ENCODE data around the gene ARF4. TPM values are rescaled to one million over a fixed set of nuclear protein-coding genes. Genes with fewer than 3 reads are reported as not detected.

Gene ARF4
- total and polyA plus RNA-seq, 10 of the 15 experiments (the other 5 are each of a cell fraction or from before 2014, with no cell fraction given): 66.2 to 283 (median 128) TPM

GRCh38 chr3:57617739-57618138 is 20.6 kb upstream of the ARF4 start:
- WGBS (ENCODE audit: insufficient coverage, insufficient replicate concordance, low lambda C conversion rate, missing lambda C conversion rate): 100% methylated on average over 3 of the region's 3 CpGs
- TF ChIP-seq KAT2A (conservative IDR thresholded peaks at IDR 0.05; ENCODE audit: control insufficient read depth, low read depth, low read length) (no peak), MXI1 (IDR thresholded peaks at IDR 0.05; ENCODE audit: low read depth, low read length) (no peak), RELB (IDR thresholded peaks at IDR 0.05; ENCODE audit: low read depth) (no peak), RFX5 (IDR thresholded peaks at IDR 0.05; ENCODE audit: low read depth, low read length) (no peak), STAT3 (IDR thresholded peaks at IDR 0.05; ENCODE audit: low read depth, low read length) (no peak), SMARCA5 (IDR thresholded peaks at IDR 0.05) (no peak), NFIC (IDR thresholded peaks at IDR 0.05; ENCODE audit: low read depth, low read length) (no peak), NR2C2 (IDR thresholded peaks at IDR 0.05; ENCODE audit: borderline replicate concordance, control insufficient read depth, insufficient read length, low read depth) (no peak)
- TF ChIP-seq, protein P1, sequence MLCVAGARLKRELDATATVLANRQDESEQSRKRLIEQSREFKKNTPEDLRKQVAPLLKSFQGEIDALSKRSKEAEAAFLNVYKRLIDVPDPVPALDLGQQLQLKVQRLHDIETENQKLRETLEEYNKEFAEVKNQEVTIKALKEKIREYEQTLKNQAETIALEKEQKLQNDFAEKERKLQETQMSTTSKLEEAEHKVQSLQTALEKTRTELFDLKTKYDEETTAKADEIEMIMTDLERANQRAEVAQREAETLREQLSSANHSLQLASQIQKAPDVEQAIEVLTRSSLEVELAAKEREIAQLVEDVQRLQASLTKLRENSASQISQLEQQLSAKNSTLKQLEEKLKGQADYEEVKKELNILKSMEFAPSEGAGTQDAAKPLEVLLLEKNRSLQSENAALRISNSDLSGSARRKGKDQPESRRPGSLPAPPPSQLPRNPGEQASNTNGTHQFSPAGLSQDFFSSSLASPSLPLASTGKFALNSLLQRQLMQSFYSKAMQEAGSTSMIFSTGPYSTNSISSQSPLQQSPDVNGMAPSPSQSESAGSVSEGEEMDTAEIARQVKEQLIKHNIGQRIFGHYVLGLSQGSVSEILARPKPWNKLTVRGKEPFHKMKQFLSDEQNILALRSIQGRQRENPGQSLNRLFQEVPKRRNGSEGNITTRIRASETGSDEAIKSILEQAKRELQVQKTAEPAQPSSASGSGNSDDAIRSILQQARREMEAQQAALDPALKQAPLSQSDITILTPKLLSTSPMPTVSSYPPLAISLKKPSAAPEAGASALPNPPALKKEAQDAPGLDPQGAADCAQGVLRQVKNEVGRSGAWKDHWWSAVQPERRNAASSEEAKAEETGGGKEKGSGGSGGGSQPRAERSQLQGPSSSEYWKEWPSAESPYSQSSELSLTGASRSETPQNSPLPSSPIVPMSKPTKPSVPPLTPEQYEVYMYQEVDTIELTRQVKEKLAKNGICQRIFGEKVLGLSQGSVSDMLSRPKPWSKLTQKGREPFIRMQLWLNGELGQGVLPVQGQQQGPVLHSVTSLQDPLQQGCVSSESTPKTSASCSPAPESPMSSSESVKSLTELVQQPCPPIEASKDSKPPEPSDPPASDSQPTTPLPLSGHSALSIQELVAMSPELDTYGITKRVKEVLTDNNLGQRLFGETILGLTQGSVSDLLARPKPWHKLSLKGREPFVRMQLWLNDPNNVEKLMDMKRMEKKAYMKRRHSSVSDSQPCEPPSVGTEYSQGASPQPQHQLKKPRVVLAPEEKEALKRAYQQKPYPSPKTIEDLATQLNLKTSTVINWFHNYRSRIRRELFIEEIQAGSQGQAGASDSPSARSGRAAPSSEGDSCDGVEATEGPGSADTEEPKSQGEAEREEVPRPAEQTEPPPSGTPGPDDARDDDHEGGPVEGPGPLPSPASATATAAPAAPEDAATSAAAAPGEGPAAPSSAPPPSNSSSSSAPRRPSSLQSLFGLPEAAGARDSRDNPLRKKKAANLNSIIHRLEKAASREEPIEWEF (IDR thresholded peaks at IDR 0.05; ENCODE audit: insufficient replicate concordance, low read depth, low read length): no peak
- TF ChIP-seq, protein P2, sequence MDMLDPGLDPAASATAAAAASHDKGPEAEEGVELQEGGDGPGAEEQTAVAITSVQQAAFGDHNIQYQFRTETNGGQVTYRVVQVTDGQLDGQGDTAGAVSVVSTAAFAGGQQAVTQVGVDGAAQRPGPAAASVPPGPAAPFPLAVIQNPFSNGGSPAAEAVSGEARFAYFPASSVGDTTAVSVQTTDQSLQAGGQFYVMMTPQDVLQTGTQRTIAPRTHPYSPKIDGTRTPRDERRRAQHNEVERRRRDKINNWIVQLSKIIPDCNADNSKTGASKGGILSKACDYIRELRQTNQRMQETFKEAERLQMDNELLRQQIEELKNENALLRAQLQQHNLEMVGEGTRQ (IDR thresholded peaks at IDR 0.05; ENCODE audit: borderline replicate concordance, low read depth, low read length): no peak
- Histone ChIP-seq H3K9ac (ENCODE audit: control insufficient read depth, insufficient read depth, low read length) (no peak overlapping the region), H3K4me3 (no peak overlapping the region), H3K9me3 (replicated peaks; ENCODE audit: control insufficient read depth, insufficient read depth, low read length) (no peaks in the 10 kb centered on the region), H2AFZ (ENCODE audit: control insufficient read depth, low read depth, low read length) (no peak overlapping the region), H3K4me2 (ENCODE audit: control insufficient read depth, insufficient read depth) (no peak overlapping the region), H3K79me2 (ENCODE audit: control insufficient read depth, insufficient read depth, low read length) (no peaks in the 10 kb centered on the region), H3K27ac (ENCODE audit: control insufficient read depth, insufficient read depth) (no peak overlapping the region), H3K36me3 (ENCODE audit: control insufficient read depth in 2 of 2, insufficient read depth in 2 of 2, low read length in 1 of 2) (no peaks in the 10 kb centered on the region; a peak in 1 of 4 replicates), H3K4me1 (ENCODE audit: control insufficient read depth, insufficient read depth, low read length) (no peaks in the 10 kb centered on the region), H4K20me1 (ENCODE audit: control insufficient read depth, insufficient read depth) (no peaks in the 10 kb centered on the region), H3K27me3 (replicated peaks in 1 of 2; ENCODE audit: control insufficient read depth in 2 of 2, insufficient read depth in 2 of 2, low read length in 1 of 2) (no peaks in the 10 kb centered on the region)
- DNase-seq (ENCODE audit: low read depth, low spot score) (no peak), ATAC-seq (no peak), FAIRE-seq (no peak)
- in situ Hi-C loops (cut with MboI) (no loop called here), intact Hi-C loops (cut with micrococcal nuclease; ENCODE audit: unreplicated experiment) (no loop called here)
- ChIA-PET SMC1A (ENCODE audit: uncharacterized antibody, unreplicated experiment) (interaction anchor here (1.1 kb wide), 1 partner anchor 13 kb away, joined by 3 read pairs; no protein-coding TSS in a partner anchor), RAD21 (ENCODE audit: unreplicated experiment) (no interaction called here), CTCF (no interaction called here), POLR2A (no interaction called here)
- no TSS peak for BruUV-seq (replicated peaks)
